ENCODE measurements around the gene MFSD12. TPM values are rescaled to one million over a fixed set of nuclear protein-coding genes. Genes with fewer than 3 reads are reported as not detected.

Gene MFSD12
- total and polyA plus RNA-seq, 2 experiments from 2014 or later, result 35.3 to 91.1 TPM

- TF ChIP-seq CREB1 (CRISPR knock-in tag; IDR thresholded peaks at IDR 0.05; ENCODE audit: low read depth) (no peak), STAT1 (IDR thresholded peaks at IDR 0.05; ENCODE audit: unreplicated experiment) (no peak), ZNF114 (CRISPR knock-in tag; IDR thresholded peaks at IDR 0.05) (no peak), POLR2AphosphoS5 (IDR thresholded peaks at IDR 0.05; ENCODE audit: low read depth) (no peak), EZH2 (IDR thresholded peaks at IDR 0.05; ENCODE audit: low read depth, unreplicated experiment) (no peak), ETS1 (IDR thresholded peaks at IDR 0.05) (no peak), CTCF (conservative IDR thresholded peaks at IDR 0.05; ENCODE audit: low read depth in 2 of 2) (no peak), NANOG (IDR thresholded peaks at IDR 0.05; ENCODE audit: borderline replicate concordance) (no peak)
- TF ChIP-seq, protein P1, sequence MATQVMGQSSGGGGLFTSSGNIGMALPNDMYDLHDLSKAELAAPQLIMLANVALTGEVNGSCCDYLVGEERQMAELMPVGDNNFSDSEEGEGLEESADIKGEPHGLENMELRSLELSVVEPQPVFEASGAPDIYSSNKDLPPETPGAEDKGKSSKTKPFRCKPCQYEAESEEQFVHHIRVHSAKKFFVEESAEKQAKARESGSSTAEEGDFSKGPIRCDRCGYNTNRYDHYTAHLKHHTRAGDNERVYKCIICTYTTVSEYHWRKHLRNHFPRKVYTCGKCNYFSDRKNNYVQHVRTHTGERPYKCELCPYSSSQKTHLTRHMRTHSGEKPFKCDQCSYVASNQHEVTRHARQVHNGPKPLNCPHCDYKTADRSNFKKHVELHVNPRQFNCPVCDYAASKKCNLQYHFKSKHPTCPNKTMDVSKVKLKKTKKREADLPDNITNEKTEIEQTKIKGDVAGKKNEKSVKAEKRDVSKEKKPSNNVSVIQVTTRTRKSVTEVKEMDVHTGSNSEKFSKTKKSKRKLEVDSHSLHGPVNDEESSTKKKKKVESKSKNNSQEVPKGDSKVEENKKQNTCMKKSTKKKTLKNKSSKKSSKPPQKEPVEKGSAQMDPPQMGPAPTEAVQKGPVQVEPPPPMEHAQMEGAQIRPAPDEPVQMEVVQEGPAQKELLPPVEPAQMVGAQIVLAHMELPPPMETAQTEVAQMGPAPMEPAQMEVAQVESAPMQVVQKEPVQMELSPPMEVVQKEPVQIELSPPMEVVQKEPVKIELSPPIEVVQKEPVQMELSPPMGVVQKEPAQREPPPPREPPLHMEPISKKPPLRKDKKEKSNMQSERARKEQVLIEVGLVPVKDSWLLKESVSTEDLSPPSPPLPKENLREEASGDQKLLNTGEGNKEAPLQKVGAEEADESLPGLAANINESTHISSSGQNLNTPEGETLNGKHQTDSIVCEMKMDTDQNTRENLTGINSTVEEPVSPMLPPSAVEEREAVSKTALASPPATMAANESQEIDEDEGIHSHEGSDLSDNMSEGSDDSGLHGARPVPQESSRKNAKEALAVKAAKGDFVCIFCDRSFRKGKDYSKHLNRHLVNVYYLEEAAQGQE (IDR thresholded peaks at IDR 0.05; ENCODE audit: unreplicated experiment), result no peak
These were observed 36.3 kb downstream of the MFSD12 start (continued) for GRCh38 chr19:3521104-3521445.

- Mint-ChIP-seq H3K27me3 (ENCODE audit: insufficient read depth, low read depth, poor library complexity) (peaks cover 14% of the 10 kb centered on the region), H3K4me1 (peaks cover 37% of the 10 kb centered on the region), H3K9me3 (no peaks in the 10 kb centered on the region; the same call in 2 of the 3 replicates), H3K4me3 (no peak overlapping the region; the same call in 2 of the 3 replicates), H3K27ac (peak overlapping the region; percentile 69; the same call in 1 of the 2 replicates), H3K36me3 (ENCODE audit: low read depth) (peaks cover 12% of the 10 kb centered on the region)
- Histone ChIP-seq H3K36me3 (ENCODE audit: insufficient read depth) (no peaks in the 10 kb centered on the region), H3F3A (replicated peaks; ENCODE audit: low read depth) (no peaks in the 10 kb centered on the region), H3K4me2 (no peak overlapping the region), H3K4me1 (ENCODE audit: insufficient read depth) (peaks cover 29% of the 10 kb centered on the region), H4K20me1 (replicated peaks; ENCODE audit: insufficient read depth) (no peaks in the 10 kb centered on the region; the same call in 1 of the 2 replicates), H3K27me3 (ENCODE audit: insufficient read depth) (no peaks in the 10 kb centered on the region), H3K9me2 (ENCODE audit: insufficient read depth) (no peaks in the 10 kb centered on the region), H3K27ac (ENCODE audit: low read depth) (no peak overlapping the region), H3K4me3 (no peak overlapping the region), H2AFZ (no peak overlapping the region), H3K79me2 (replicated peaks; ENCODE audit: insufficient read depth) (peaks cover 44% of the 10 kb centered on the region)
- TF ChIP-seq, protein P1 (IDR thresholded peaks at IDR 0.05; ENCODE audit: unreplicated experiment), result no peak
- TF ChIP-seq CTCF (conservative IDR thresholded peaks at IDR 0.05; ENCODE audit: low read depth in 2 of 2), result peak; percentile 23 to 40; a peak in 1 of 4 replicates
- ATAC-seq (peak; percentile 49), DNase-seq (ENCODE audit: low spot score) (peak; percentile 62)
These were observed 37.0 kb downstream of the MFSD12 start for GRCh38 chr19:3520166-3521103.

Measured in GM23338 (cell line).